HFFc6 (cell line): ENCODE results near the gene SPSB4. TPM values are rescaled to one million over a fixed set of nuclear protein-coding genes. Genes with fewer than 3 reads are reported as not detected.

Source experiments
- DNase-seq: peaks from one replicate; pipeline ENCODE4 v3.0.0-alpha.2; 2018
- H3K27ac Mint-ChIP-seq: 2 replicates; pipeline ENCODE4 v1.8.0; 2020; ENCODE audit warnings: mild to moderate bottlenecking, mixed read lengths
- H3K27me3 Mint-ChIP-seq: 2 replicates; pipeline ENCODE4 v1.8.0; 2021; ENCODE audit warnings: mild to moderate bottlenecking, moderate library complexity, mixed read lengths; ENCODE audit not compliant: insufficient read depth
- H3K36me3 Mint-ChIP-seq: 2 replicates; pipeline ENCODE4 v1.8.0; 2021; ENCODE audit warnings: low read depth, mixed read lengths
- H3K4me1 Mint-ChIP-seq: 2 replicates; pipeline ENCODE4 v1.8.0; 2020; ENCODE audit warnings: low read depth, mixed read lengths
- H3K4me3 Mint-ChIP-seq: 2 replicates; pipeline ENCODE4 v1.8.0; 2020; ENCODE audit warnings: mild to moderate bottlenecking, moderate library complexity, mixed read lengths
- H3K9me3 Mint-ChIP-seq: 2 replicates; pipeline ENCODE4 v1.8.0; 2020; ENCODE audit warnings: mild to moderate bottlenecking, mixed read lengths
- total RNA-seq, 6 experiments: library from RNA; stranded (reverse); fragmentation: NEBNext Ultra II Directional; extraction: Animal tissue kit (Norgen Biotek cat#: 25700); gene quantifications; 2 replicates in 1 of 6; 3 replicates in 5 of 6; pipeline ENCODE4 v1.2.3, GENCODE V29; 2021
- TF ChIP-seq, protein P1 (sequence below): fragments of 200-600 bp; sonication (generic); IDR thresholded peaks from 2 replicates; pipeline ENCODE4 v1.5.0; 2021; ENCODE audit warnings: antibody characterized with exemption, mild to moderate bottlenecking

The SPSB4 gene
- total RNA-seq, 6 experiments from 2014 or later, result not detected

DNA sequence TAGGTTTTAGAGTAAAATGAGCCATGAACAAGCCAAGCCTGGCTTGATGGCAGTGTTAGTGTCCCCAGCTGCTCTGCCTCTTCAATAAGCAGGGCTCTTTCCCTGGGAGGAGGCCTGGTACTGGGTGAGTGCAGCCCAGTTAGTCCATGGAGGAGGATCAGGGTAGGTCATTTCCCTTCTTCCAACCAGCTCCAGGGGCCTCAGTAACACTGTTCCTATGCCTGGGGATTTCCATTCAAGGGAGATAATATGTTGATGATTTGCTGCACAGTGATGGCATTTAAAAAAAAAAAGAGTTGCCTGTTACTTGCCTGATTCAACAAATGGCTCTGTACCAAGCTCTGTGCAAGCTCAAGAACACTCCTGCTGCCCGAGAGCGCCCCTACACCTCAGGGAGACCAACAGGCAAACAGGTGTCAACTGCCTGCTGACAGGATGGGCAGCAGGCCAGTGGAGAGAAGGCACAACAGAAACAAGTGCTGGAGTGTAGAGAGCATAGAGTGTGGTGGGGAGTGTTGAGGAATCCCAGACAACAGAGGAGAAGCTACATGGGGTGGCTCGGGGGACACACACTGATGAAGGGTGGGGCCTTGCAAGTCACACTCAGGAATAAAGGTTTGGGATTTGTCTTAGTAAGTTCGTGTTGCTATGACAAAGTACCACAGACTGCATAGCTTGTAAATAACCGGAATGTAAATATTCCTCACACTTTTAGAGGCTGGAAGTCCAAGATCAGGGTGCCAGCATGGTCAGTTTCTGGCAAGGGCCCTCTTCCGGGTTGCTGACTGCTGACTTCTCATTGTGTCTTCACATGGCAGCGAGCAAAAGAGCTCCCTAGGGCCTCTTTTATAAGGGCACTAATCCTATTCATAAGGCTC lies 101.9 kb downstream of the SPSB4 start:
- no peaks in the 10 kb centered on the region for H3K4me1 Mint-ChIP-seq
- no peak overlapping the region for H3K27ac Mint-ChIP-seq
- peaks cover 17% of the 10 kb centered on the region for H3K27me3 Mint-ChIP-seq
- DNase-seq, result no peak
- no peaks in the 10 kb centered on the region for H3K9me3 Mint-ChIP-seq
- TF ChIP-seq, protein P1, sequence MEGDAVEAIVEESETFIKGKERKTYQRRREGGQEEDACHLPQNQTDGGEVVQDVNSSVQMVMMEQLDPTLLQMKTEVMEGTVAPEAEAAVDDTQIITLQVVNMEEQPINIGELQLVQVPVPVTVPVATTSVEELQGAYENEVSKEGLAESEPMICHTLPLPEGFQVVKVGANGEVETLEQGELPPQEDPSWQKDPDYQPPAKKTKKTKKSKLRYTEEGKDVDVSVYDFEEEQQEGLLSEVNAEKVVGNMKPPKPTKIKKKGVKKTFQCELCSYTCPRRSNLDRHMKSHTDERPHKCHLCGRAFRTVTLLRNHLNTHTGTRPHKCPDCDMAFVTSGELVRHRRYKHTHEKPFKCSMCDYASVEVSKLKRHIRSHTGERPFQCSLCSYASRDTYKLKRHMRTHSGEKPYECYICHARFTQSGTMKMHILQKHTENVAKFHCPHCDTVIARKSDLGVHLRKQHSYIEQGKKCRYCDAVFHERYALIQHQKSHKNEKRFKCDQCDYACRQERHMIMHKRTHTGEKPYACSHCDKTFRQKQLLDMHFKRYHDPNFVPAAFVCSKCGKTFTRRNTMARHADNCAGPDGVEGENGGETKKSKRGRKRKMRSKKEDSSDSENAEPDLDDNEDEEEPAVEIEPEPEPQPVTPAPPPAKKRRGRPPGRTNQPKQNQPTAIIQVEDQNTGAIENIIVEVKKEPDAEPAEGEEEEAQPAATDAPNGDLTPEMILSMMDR, result no peak
- no peaks in the 10 kb centered on the region for H3K36me3 Mint-ChIP-seq
- H3K4me3 Mint-ChIP-seq, result no peak overlapping the region

DNA sequence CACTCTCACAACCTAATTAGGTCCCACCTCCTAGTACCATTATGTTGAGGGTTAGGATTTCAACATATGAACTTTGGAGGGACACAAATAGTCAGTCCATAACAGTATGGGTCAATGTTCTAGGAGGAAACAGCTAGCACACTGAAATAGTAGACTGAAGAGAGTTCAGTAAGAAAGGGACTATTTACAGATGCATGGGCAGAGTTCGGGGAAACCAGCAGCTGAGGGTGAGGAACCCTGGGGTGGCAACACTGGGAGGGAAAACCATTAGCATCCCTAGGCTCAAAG lies 102.5 kb downstream of the SPSB4 start:
- TF ChIP-seq, protein P1, result no peak
- no peak overlapping the region for H3K4me3 Mint-ChIP-seq
- no peak overlapping the region for H3K27ac Mint-ChIP-seq
- H3K36me3 Mint-ChIP-seq, result no peaks in the 10 kb centered on the region
- peaks cover 14% of the 10 kb centered on the region for H3K27me3 Mint-ChIP-seq
- no peaks in the 10 kb centered on the region for H3K4me1 Mint-ChIP-seq
- no peak for DNase-seq
- no peaks in the 10 kb centered on the region for H3K9me3 Mint-ChIP-seq

DNA sequence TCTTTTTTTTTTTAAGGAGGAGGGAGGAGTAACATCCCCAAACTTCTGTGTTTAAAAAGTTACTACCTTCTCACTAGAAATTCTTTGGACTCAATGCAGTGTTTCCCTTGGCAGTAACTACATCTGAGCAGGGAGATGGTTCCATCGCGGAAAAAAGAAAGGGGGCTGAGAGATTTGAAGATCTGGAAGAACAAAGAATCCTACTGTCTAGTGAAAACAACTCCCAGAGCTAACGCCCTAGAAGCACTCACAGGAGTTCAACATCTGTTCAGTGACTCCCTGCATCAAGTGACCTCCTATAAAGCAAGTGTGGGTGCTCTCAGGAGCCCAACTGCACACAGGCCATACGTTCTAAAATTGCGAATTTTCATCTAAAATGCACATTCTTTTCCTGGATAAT lies 113.7 kb downstream of the SPSB4 start:
- Mint-ChIP-seq H3K4me3 (no peak overlapping the region), H3K27ac (no peak overlapping the region), H3K27me3 (peaks cover 4% of the 10 kb centered on the region; the same call in 1 of the 2 replicates), H3K36me3 (no peaks in the 10 kb centered on the region), H3K9me3 (no peaks in the 10 kb centered on the region; the same call in 1 of the 2 replicates), H3K4me1 (no peaks in the 10 kb centered on the region)
- no peak for DNase-seq
- TF ChIP-seq, protein P1, result no peak

DNA sequence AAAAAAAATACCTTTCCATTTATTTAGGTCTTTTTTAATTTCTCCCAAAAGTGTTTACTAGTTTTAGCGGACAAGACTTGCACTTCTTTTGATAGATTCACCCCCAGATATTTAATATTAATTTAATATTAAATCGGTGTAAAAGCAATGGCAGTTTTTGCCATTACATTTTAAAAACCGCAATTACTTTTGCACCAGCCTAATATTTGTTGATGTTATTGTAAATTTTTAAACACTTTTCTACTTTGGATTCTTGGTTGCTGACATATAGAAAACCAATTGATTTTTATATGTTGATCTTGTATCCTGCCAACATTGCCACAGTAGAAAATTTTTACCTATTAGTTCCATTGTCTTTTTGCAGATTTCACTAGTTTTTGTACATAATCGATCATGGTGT lies 116.5 kb downstream of the SPSB4 start:
- Mint-ChIP-seq H3K4me1 (no peaks in the 10 kb centered on the region), H3K36me3 (no peaks in the 10 kb centered on the region), H3K4me3 (no peak overlapping the region), H3K27ac (no peak overlapping the region), H3K27me3 (peaks cover 6% of the 10 kb centered on the region), H3K9me3 (no peaks in the 10 kb centered on the region)
- TF ChIP-seq, protein P1, result no peak
- no peak for DNase-seq

DNA sequence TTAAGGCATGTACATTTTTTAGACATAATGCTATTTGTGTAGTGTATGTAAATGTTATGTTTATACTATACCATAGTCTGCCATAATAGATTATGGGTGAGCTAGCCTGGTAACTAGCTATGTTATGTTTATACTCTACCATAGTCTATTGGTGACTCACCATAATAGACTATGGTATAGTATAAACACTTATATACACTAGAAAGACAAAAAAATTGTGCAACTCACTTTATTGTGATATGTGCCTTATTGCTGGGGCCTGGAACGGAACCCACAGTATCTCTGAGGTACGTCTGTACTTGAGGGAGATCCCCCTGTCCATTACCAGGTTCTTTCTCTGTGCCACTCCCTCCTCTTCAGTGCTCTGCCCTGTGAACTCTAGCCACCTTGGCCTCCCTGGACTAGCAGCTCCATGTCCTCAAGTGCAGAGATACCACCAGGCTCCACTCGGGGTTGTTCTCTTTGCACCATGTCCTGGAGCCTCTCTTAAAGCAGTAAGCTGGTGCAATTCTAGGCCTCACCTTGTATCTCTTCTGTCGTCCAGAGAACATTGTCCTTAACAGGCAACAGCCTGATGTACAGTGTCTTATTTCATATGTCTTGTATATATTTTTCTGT lies 119.6 kb downstream of the SPSB4 start:
- H3K9me3 Mint-ChIP-seq, result no peaks in the 10 kb centered on the region
- H3K4me3 Mint-ChIP-seq, result no peak overlapping the region
- DNase-seq, result no peak
- no peaks in the 10 kb centered on the region for H3K4me1 Mint-ChIP-seq
- H3K27ac Mint-ChIP-seq, result no peak overlapping the region
- TF ChIP-seq, protein P1, result no peak
- peaks cover 2% of the 10 kb centered on the region; the same call in 1 of the 2 replicates for H3K27me3 Mint-ChIP-seq
- H3K36me3 Mint-ChIP-seq, result no peaks in the 10 kb centered on the region
